Neural progenitor cell (in vitro differentiated cells): ENCODE results near the gene NKX6-1.

ENCODE experiments used
- CTCF ChIP-seq: fragments of 200-600 bp; sonication (generic); IDR thresholded peaks from 2 replicates; pipeline ENCODE4 v1.5.1; 2017; ENCODE audit warnings: antibody characterized with exemption, mild to moderate bottlenecking
- EZH2 ChIP-seq: fragments of 200-600 bp; sonication (generic); IDR thresholded peaks from 2 replicates; pipeline ENCODE4 v1.6.1; 2017; ENCODE audit warnings: antibody characterized with exemption, mild to moderate bottlenecking, moderate library complexity

- no peak for TF ChIP-seq CTCF
- TF ChIP-seq EZH2 = no peak
These were observed 6.8 kb downstream of the NKX6-1 start for GRCh38 chr4:84492290-84492689.
